GM21526 (cell line): Measurements from ENCODE around the gene DCXR.

Experiments used
- ATAC-seq: cut with Tn5 transposase; IDR thresholded peaks from one replicate; pipeline ENCODE4 v1.9.1; 2021; ENCODE audit warnings: moderate library complexity; ENCODE audit not compliant: unreplicated experiment, low FRiP score

The DCXR gene

GRCh38 chr17:81986606-81987005 is 50.9 kb downstream of the DCXR start:
- no peak for ATAC-seq
